ENCODE results near the gene TMPRSS12. TPM values are rescaled to one million over a fixed set of nuclear protein-coding genes. Genes with fewer than 3 reads are reported as not detected.
A peak's percentile ranks its signal among the peaks of the same experiment; 100 is the strongest.

Gene TMPRSS12
- total and polyA plus RNA-seq, 2 experiments from 2014 or later, result not detected

- Histone ChIP-seq H3F3A (ENCODE audit: insufficient read depth) (peaks cover 9% of the 10 kb centered on the region; the same call in 1 of the 2 replicates), H3K4me1 (ENCODE audit: insufficient read depth) (peaks cover 19% of the 10 kb centered on the region), H3K79me2 (ENCODE audit: insufficient read depth) (no peaks in the 10 kb centered on the region), H3K27ac (peak overlapping the region; percentile 40; the same call in 1 of the 2 replicates), H3K36me3 (ENCODE audit: low read depth) (no peaks in the 10 kb centered on the region), H3K27me3 (replicated peaks; ENCODE audit: insufficient read depth) (no peaks in the 10 kb centered on the region), H4K20me1 (ENCODE audit: insufficient read depth) (no peaks in the 10 kb centered on the region), H3K9me3 (ENCODE audit: low read depth) (no peaks in the 10 kb centered on the region), H3K4me3 (0 out of 2 replicates have a peak overlapping the region, but pooled peaks have one; percentile 16), H3K9ac (peak overlapping the region; percentile 52), H3K9me2 (ENCODE audit: insufficient read depth) (no peaks in the 10 kb centered on the region), H2AFZ (peak overlapping the region; percentile 99), H3K4me2 (ENCODE audit: unreplicated experiment) (peak overlapping the region; percentile 87)
- in situ Hi-C loops (cut with MboI), result no loop called here
- peak; percentile 54 for DNase-seq
- 15 to 19% methylated on average over 3 of the region's 3 CpGs for WGBS, 2 experiments (ENCODE audit: low coverage in 1 of 2, low lambda C conversion rate in 2 of 2, missing lambda C conversion rate in 2 of 2)
- TF ChIP-seq EZH2 (IDR thresholded peaks at IDR 0.05; ENCODE audit: insufficient read depth, poor library complexity, severe bottlenecking) (no peak), EZH2phosphoT487 (IDR thresholded peaks at IDR 0.05; ENCODE audit: insufficient read depth, low read depth) (no peak)
Observed at GRCh38 chr12:50922820-50923219, 80.1 kb downstream of the TMPRSS12 start.

DNA sequence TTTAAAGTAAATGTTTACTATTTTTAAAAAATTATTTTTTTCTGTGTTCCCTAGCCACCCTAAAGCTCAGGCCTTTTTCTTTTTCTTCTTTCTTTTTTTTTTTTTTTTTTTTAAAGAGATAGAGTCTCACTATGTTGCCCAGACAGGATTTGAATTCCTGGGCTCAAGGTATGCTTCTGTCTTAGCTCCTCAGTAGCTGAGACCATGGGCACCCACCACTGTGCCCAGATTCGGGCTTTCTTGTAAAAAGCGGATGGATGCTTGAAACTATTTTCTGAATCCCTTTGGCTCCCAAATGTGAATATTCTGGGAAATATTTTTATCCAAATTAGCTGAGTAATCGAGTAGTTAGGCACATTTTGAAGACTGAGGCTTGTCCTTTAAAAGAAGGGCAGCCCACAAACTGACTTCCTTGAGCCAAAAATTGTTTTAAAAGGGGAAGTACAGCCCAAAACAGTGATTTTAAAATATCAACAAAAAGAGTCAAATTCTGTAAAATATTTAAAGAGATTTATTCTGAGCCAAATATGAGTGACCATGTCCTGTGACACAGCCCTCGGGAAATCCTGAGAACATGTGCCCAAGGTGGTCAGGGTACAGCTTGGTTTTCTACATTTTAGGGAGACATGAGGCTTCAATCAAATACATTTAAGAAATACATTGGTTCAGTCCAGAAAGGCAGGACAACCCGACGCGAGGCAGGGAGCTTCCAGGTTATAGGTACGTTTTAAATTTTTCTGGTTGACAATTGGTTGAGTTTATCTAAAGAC, 80.8 kb downstream of the TMPRSS12 start:
- Histone ChIP-seq H3K9ac (peak overlapping the region; percentile 44), H2AFZ (peak overlapping the region; percentile 99), H3K36me3 (ENCODE audit: low read depth) (no peaks in the 10 kb centered on the region), H3K79me2 (ENCODE audit: insufficient read depth) (no peaks in the 10 kb centered on the region), H3K9me2 (ENCODE audit: insufficient read depth) (no peaks in the 10 kb centered on the region), H3F3A (ENCODE audit: insufficient read depth) (peaks cover 9% of the 10 kb centered on the region; the same call in 1 of the 2 replicates), H3K4me2 (ENCODE audit: unreplicated experiment) (peak overlapping the region; percentile 87), H3K9me3 (ENCODE audit: low read depth) (no peaks in the 10 kb centered on the region), H4K20me1 (ENCODE audit: insufficient read depth) (no peaks in the 10 kb centered on the region), H3K27ac (peak overlapping the region; percentile 40; the same call in 1 of the 2 replicates), H3K4me3 (peak overlapping the region; percentile 73), H3K4me1 (ENCODE audit: insufficient read depth) (peaks cover 19% of the 10 kb centered on the region), H3K27me3 (replicated peaks; ENCODE audit: insufficient read depth) (no peaks in the 10 kb centered on the region)
- in situ Hi-C loops (cut with MboI), result no loop called here
- 4 to 5% methylated on average over 8 of the region's 8 CpGs for WGBS, 2 experiments (ENCODE audit: low coverage in 1 of 2, low lambda C conversion rate in 2 of 2, missing lambda C conversion rate in 2 of 2)
- TF ChIP-seq EZH2phosphoT487 (IDR thresholded peaks at IDR 0.05; ENCODE audit: insufficient read depth, low read depth), result no peak
- no peak for TF ChIP-seq EZH2 (IDR thresholded peaks at IDR 0.05; ENCODE audit: insufficient read depth, poor library complexity, severe bottlenecking)
- DNase-seq, result peak; percentile 41

DNA sequence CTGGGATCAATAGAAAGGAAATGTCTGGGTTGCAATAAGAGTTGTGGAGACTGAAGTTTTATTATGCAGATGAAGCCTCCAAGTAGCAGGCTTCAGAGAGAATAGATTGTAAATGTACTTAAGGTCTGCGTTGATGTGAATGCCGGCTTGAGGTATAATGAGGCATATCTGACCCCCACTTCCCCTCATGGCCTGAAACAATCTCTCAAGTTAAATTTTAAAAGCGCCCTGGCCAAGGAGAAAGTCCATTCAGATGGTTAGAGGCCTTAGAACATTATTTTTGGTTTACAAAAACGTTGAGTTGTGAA, 81.4 kb downstream of the TMPRSS12 start:
- TF ChIP-seq EZH2 (IDR thresholded peaks at IDR 0.05; ENCODE audit: insufficient read depth, poor library complexity, severe bottlenecking) (no peak), EZH2phosphoT487 (IDR thresholded peaks at IDR 0.05; ENCODE audit: insufficient read depth, low read depth) (no peak)
- Histone ChIP-seq H3K36me3 (ENCODE audit: low read depth) (no peaks in the 10 kb centered on the region), H3K4me3 (peak overlapping the region; percentile 73), H3K27me3 (replicated peaks; ENCODE audit: insufficient read depth) (no peaks in the 10 kb centered on the region), H3K9me2 (ENCODE audit: insufficient read depth) (no peaks in the 10 kb centered on the region), H3K27ac (peak overlapping the region; percentile 40; the same call in 1 of the 2 replicates), H3K9ac (peak overlapping the region; percentile 44), H2AFZ (peak overlapping the region; percentile 99), H3K79me2 (ENCODE audit: insufficient read depth) (no peaks in the 10 kb centered on the region), H3K9me3 (ENCODE audit: low read depth) (no peaks in the 10 kb centered on the region), H3F3A (ENCODE audit: insufficient read depth) (peaks cover 9% of the 10 kb centered on the region; the same call in 1 of the 2 replicates), H3K4me2 (ENCODE audit: unreplicated experiment) (peak overlapping the region; percentile 87), H3K4me1 (ENCODE audit: insufficient read depth) (peaks cover 19% of the 10 kb centered on the region), H4K20me1 (ENCODE audit: insufficient read depth) (no peaks in the 10 kb centered on the region)
- no peak for DNase-seq
- WGBS, 2 experiments (ENCODE audit: low coverage in 1 of 2, low lambda C conversion rate in 2 of 2, missing lambda C conversion rate in 2 of 2), result 1 to 3% methylated on average over 4 of the region's 4 CpGs
- in situ Hi-C loops (cut with MboI), result no loop called here

GRCh38 chr12:50924439-50925341, 82.0 kb downstream of the TMPRSS12 start:
- WGBS, 2 experiments (ENCODE audit: low coverage in 1 of 2, low lambda C conversion rate in 2 of 2, missing lambda C conversion rate in 2 of 2), result 2% methylated on average over 13 of the region's 13 CpGs
- Histone ChIP-seq H4K20me1 (ENCODE audit: insufficient read depth) (no peaks in the 10 kb centered on the region), H3K9ac (peak overlapping the region; percentile 44), H3K9me2 (ENCODE audit: insufficient read depth) (no peaks in the 10 kb centered on the region), H3F3A (ENCODE audit: insufficient read depth) (peaks cover 9% of the 10 kb centered on the region; the same call in 1 of the 2 replicates), H3K27ac (peak overlapping the region; percentile 40; the same call in 1 of the 2 replicates), H3K9me3 (ENCODE audit: low read depth) (no peaks in the 10 kb centered on the region), H3K27me3 (replicated peaks; ENCODE audit: insufficient read depth) (no peaks in the 10 kb centered on the region), H3K79me2 (ENCODE audit: insufficient read depth) (no peaks in the 10 kb centered on the region), H2AFZ (peak overlapping the region; percentile 99), H3K4me2 (ENCODE audit: unreplicated experiment) (peak overlapping the region; percentile 87), H3K4me3 (peak overlapping the region; percentile 73), H3K36me3 (ENCODE audit: low read depth) (no peaks in the 10 kb centered on the region), H3K4me1 (ENCODE audit: insufficient read depth) (peaks cover 19% of the 10 kb centered on the region)
- peak; percentile 81 for DNase-seq
- TF ChIP-seq EZH2 (IDR thresholded peaks at IDR 0.05; ENCODE audit: insufficient read depth, poor library complexity, severe bottlenecking), result no peak
- no peak for TF ChIP-seq EZH2phosphoT487 (IDR thresholded peaks at IDR 0.05; ENCODE audit: insufficient read depth, low read depth)
- in situ Hi-C loops (cut with MboI), result no loop called here

All from GM23248 (cell line).